Upper lobe of right lung (tissue), 1 donor: Measurements from ENCODE around the gene ZNF883. TPM values are rescaled to one million over a fixed set of nuclear protein-coding genes. Genes with fewer than 3 reads are reported as not detected.

ENCODE experiments used
- ATAC-seq: fragments of 200-7000 bp; cut with Tn5 transposase; one replicate; pipeline ENCODE4 v1.9.1; 2020; ENCODE audit warnings: mild to moderate bottlenecking, moderate library complexity
- DNase-seq: peaks from one replicate; pipeline ENCODE4 v3.0.0-alpha.2; 2020
- H3K27ac ChIP-seq: fragments of 200-600 bp; one replicate; pipeline ENCODE4 v1.8.0; 2022
- H3K27me3 ChIP-seq: fragments of 200-600 bp; one replicate; pipeline ENCODE4 v1.8.0; 2022; ENCODE audit warnings: mild to moderate bottlenecking
- H3K36me3 ChIP-seq: fragments of 200-600 bp; one replicate; pipeline ENCODE4 v1.8.0; 2022
- H3K4me1 ChIP-seq: fragments of 200-600 bp; one replicate; pipeline ENCODE4 v1.8.0; 2022
- H3K4me3 ChIP-seq: fragments of 200-600 bp; one replicate; pipeline ENCODE4 v1.8.0; 2022; ENCODE audit warnings: mild to moderate bottlenecking
- H3K9me3 ChIP-seq: fragments of 200-600 bp; one replicate; pipeline ENCODE4 v1.8.0; 2022
- intact Hi-C: fragments of 100-400 bp; cut with DNase I; formaldehyde crosslinking; loops from one replicate; pipeline ENCODE4 v1.11.0; 2022
- total RNA-seq: library from RNA; stranded (reverse); fragmentation: NEBNext Ultra II Directional; extraction: Animal tissue kit (Norgen Biotek cat#: 25700); gene quantifications from one replicate; pipeline ENCODE4 v1.2.1, GENCODE V29; 2021
- TF ChIP-seq, protein P1 (sequence below): fragments of 200-600 bp; IDR thresholded peaks from one replicate; pipeline ENCODE4 v1.8.0; 2022; ENCODE audit warnings: antibody characterized with exemption
- donor health status: DM: no; HTN: yes; CAD: no; lungs with severe emphysema.

Gene ZNF883
- total RNA-seq, 1 donor from 2014 or later, result 0.78 TPM

DNA sequence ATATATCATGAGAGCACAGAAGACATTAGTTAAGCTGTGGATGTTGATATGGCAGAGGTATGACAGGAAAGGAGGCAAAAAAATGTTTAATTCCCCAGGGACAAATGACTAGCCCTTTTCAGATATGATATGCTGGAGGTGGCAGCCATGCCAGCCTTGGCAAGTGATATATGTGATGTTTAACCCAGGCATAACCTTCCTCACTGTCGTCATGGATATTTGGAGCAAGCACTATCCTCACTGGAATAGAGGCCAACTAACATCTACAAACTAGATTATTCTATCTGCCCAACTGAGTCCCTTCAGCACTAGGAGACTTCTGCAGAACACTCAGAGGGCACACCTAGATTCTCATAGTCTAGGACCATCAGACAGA lies 94.0 kb downstream of the ZNF883 start:
- Histone ChIP-seq H3K9me3 (no peaks in the 10 kb centered on the region), H3K36me3 (no peaks in the 10 kb centered on the region), H3K27me3 (no peaks in the 10 kb centered on the region), H3K4me1 (no peaks in the 10 kb centered on the region), H3K4me3 (no peak overlapping the region), H3K27ac (no peak overlapping the region)
- TF ChIP-seq, protein P1, sequence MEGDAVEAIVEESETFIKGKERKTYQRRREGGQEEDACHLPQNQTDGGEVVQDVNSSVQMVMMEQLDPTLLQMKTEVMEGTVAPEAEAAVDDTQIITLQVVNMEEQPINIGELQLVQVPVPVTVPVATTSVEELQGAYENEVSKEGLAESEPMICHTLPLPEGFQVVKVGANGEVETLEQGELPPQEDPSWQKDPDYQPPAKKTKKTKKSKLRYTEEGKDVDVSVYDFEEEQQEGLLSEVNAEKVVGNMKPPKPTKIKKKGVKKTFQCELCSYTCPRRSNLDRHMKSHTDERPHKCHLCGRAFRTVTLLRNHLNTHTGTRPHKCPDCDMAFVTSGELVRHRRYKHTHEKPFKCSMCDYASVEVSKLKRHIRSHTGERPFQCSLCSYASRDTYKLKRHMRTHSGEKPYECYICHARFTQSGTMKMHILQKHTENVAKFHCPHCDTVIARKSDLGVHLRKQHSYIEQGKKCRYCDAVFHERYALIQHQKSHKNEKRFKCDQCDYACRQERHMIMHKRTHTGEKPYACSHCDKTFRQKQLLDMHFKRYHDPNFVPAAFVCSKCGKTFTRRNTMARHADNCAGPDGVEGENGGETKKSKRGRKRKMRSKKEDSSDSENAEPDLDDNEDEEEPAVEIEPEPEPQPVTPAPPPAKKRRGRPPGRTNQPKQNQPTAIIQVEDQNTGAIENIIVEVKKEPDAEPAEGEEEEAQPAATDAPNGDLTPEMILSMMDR, result no peak
- no peak for ATAC-seq
- DNase-seq, result no peak
- intact Hi-C loops, result no loop called here

DNA sequence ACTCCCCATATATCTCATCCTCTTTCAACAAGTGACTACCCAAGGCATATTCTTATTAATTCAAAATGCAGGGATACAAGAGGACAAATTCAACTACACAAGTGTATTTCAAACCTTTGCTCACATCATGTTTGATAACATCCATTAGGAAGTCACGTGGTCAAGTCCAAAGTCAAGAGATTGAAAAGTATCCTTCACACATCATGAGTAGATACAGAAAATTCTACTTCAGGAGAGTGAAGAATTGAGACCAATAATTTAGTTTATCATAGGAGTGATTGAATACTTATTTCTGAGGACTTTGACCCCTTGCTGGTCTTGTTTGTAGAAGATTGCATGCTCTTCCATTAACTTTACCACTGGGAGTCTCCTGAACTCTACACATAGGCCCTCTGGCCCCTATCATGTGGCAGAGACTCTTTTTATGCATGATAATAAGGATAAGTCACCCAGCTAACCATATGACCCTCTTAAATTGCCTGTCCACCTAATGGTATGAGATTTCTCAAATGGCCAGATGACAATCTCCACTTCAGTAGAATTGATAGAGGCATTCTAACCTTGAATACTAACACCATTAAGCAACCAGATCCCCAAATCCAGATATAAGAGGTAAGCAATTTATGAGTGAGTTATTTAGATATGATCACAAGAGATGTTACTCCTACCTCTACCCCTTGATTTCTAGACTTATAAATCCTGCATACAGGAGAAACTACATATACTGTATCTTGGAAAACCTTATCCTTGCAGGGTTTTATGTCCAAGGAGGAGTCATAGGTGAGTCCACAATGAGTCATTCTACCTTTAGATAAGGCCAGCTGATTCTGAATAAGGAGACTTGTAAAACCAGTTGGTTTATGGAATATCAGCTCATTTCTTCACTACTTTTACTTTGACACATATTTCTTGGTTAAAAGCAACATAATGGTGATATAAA lies 94.7 kb downstream of the ZNF883 start:
- H3K27ac ChIP-seq, result no peak overlapping the region
- no peak for ATAC-seq
- no peaks in the 10 kb centered on the region for H3K36me3 ChIP-seq
- TF ChIP-seq, protein P1, result no peak
- H3K27me3 ChIP-seq, result no peaks in the 10 kb centered on the region
- H3K4me1 ChIP-seq, result no peaks in the 10 kb centered on the region
- intact Hi-C loops, result no loop called here
- no peak for DNase-seq
- no peaks in the 10 kb centered on the region for H3K9me3 ChIP-seq
- H3K4me3 ChIP-seq, result no peak overlapping the region

DNA sequence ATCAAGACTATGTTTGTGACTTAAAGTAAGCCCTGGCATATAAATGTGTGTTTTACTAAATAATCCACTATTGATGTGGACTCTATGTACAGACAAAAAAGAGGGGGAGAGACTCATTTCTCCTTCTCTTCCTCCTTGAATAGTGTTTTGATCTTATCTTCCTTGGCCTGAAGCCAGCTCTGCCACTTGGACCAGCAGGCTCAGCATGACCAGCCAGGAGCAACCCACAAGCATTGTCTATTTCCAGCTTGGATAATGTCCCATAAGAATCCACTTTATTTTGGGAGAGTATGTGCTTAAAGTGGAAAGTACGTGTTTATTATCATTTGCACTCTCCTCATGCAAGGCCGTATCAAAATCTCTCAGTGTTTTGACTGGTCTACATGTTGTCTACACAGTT lies 97.5 kb downstream of the ZNF883 start:
- TF ChIP-seq, protein P1, result no peak
- Histone ChIP-seq H3K9me3 (no peaks in the 10 kb centered on the region), H3K36me3 (no peaks in the 10 kb centered on the region), H3K4me1 (no peaks in the 10 kb centered on the region), H3K27me3 (no peaks in the 10 kb centered on the region), H3K27ac (no peak overlapping the region), H3K4me3 (no peak overlapping the region)
- intact Hi-C loops, result no loop called here
- DNase-seq, result no peak
- no peak for ATAC-seq

DNA sequence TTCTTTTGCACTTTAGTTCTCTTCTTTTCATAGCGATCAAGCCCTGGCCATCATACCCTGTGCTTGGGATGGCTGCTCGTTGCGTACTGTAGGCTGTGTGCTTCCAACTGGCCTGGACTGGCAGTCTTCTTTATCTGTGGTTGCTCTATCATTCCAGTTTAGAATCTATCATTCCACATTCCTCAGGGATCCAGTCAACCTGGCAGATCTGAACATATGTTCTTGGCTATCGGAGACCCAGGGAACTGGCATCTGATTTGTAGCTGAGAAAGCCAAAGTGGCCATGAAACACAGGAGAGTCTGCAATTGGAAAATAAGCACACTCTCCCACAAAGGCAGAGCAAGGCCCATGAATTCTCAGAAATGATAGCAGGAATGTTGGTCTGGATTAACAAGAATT lies 98.7 kb downstream of the ZNF883 start:
- no peaks in the 10 kb centered on the region for H3K4me1 ChIP-seq
- DNase-seq, result no peak
- intact Hi-C loops, result no loop called here
- H3K4me3 ChIP-seq, result no peak overlapping the region
- TF ChIP-seq, protein P1, result no peak
- ATAC-seq, result no peak
- no peaks in the 10 kb centered on the region for H3K27me3 ChIP-seq
- no peak overlapping the region for H3K27ac ChIP-seq
- H3K9me3 ChIP-seq, result no peaks in the 10 kb centered on the region
- no peaks in the 10 kb centered on the region for H3K36me3 ChIP-seq

DNA sequence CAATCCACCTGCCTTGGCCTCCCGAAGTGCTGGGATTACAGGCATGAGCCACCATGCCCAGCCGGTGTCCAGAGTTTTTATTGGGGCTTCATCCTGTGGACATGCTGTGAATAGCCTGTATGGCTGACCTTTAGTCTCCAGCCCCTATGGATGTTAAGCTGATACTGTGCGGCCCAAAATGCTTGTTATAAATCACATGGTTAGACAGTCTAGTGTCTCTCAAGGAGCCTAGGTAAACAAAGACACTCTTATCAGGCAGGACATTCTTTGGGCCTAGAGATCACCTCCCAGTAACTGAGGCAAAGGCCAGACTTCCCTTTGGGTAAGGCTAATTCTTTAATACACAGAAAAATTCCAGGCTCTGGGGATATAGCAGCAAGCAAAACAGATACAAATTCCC lies 99.4 kb downstream of the ZNF883 start:
- H3K4me1 ChIP-seq, result no peaks in the 10 kb centered on the region
- no peaks in the 10 kb centered on the region for H3K36me3 ChIP-seq
- ATAC-seq, result peak; percentile 36
- H3K27ac ChIP-seq, result no peak overlapping the region
- no peak overlapping the region for H3K4me3 ChIP-seq
- DNase-seq, result no peak
- TF ChIP-seq, protein P1, result no peak
- intact Hi-C loops, result no loop called here
- no peaks in the 10 kb centered on the region for H3K27me3 ChIP-seq
- no peaks in the 10 kb centered on the region for H3K9me3 ChIP-seq
